UCSD-AML1 (cell line): ENCODE measurements around the gene LEKR1.

Experiments
- DNase-seq: peaks from one replicate; lab custom pipeline; 2025; ENCODE audit not compliant: unreplicated experiment; lab: John Stamatoyannopoulos, UW

The LEKR1 gene

GRCh38 chr3:157077565-157077991 lies 251.4 kb downstream of the LEKR1 start:
- DNase-seq = no peak

DNA sequence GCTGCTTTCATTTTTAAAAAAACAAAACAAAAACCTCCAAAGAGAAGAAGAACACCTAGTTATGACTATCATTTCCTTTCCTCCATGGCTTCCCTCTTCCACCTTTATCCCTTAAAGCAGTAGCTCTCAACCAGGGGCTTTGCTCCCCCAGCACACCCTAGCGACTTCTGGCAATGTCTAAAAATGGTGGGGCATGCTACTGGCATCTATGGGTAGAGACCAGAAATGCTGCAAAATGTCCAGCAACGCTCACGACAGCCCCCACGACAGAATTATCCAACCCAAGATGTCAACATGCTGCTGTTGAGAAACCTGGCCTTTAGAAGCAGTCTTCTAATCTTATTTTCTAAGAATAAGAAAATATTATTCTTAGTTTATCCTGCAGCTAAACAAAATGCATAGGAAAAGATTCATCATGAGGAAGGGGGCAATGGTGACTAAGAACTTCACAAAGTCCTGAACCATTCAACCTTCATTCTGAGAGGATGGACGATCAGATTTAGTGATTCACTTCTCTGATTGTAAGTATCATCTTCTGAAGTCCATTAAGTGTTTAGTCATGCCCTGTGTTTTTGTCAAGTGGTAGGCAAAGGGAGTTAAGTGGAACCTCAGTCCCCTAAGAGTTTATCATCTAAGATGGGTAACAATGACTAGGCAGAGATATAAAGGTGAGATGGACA lies 252.1 kb downstream of the LEKR1 start:
- DNase-seq = no peak

DNA sequence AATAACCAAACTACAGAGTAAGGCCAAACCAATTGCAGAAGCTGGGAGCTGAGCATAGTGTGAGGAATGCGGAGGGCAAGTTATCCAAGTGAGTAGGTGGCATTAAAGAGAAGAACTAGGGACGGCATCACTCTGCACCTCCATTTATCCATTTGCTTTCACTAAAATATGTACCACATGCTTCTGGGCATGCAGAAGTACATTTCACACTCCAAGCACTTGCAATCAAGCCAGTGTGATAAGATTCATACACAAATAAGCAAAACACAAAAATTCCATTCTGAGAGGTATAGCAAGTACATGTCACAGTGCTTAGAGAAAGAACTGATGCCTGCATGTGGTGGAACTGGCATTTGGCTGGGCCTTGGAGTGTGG lies 252.6 kb downstream of the LEKR1 start:
- DNase-seq = no peak

- DNase-seq = no peak
These were observed 253.7 kb downstream of the LEKR1 start for GRCh38 chr3:157079676-157080369.

DNA sequence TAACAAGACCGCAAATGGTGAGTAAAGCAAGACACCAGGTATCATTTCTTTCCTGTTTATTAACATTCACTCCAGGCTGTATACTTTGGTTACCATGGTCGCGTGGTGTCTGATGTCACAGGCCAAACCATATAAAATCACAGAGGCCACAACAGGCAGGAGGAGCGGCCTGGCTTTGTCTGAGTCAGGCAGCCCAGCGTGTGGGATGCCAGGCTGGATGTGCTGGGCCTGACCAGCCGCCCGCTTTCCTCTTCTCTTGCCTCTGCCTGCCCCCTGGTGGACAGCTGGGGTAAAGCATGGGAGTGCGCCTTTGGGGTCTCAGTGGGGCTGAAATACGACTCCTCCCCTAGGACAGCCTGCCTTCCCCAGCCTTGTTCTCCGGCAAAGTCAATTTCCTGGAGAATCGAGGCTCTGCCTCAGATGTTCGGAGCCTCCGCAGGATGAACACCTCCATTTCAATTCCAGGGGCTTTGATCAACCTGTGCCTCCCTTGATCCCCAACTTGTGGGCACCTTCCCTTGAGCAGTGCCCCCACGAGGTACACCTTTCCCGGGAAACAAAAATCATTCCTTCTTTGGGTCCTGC lies 255.6 kb downstream of the LEKR1 start:
- no peak for DNase-seq

GRCh38 chr3:157082305-157082982 lies 256.3 kb downstream of the LEKR1 start:
- no peak for DNase-seq

DNA sequence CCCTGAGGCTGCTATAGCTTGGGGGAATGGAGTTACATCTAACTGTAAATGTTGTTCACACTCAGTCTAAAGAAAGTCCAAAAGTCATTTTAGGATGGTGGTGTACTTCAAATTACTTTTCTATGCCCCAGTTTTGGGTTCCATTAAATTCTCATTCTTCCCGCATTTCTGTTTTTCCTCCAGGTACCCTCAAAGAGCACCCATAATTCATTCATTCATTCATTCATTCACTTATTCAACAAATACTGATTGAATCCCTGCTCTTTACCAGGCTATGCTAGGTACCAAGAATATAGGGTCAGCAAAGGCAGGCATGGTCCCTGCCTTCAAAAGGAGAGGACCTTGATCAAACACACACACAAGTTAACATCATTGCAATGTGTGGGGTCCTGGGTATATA lies 257.7 kb downstream of the LEKR1 start:
- DNase-seq = no peak

- no peak for DNase-seq
These were observed 260.1 kb downstream of the LEKR1 start for GRCh38 chr3:157086060-157086750.

GRCh38 chr3:157086775-157087174 lies 260.6 kb downstream of the LEKR1 start:
- DNase-seq = no peak

DNA sequence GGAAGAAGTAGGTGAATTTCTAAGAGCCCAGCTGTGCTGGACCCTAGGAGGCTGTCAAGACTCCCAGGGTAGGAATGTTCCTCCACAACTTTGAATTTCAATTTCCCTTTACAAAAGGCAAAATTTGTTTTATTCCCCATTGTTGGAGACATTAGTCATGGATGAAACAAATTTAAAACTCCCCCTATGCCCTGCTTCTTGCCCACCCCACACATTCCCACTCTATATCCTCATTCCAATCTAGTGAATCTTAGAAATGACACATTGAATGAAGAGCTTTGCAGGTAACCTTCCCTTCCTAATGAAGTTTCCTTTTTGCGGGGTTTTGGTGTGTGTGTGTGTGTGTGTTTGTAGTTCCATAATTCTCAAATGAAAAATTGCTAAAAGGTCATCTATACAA lies 261.2 kb downstream of the LEKR1 start:
- DNase-seq = no peak

DNA sequence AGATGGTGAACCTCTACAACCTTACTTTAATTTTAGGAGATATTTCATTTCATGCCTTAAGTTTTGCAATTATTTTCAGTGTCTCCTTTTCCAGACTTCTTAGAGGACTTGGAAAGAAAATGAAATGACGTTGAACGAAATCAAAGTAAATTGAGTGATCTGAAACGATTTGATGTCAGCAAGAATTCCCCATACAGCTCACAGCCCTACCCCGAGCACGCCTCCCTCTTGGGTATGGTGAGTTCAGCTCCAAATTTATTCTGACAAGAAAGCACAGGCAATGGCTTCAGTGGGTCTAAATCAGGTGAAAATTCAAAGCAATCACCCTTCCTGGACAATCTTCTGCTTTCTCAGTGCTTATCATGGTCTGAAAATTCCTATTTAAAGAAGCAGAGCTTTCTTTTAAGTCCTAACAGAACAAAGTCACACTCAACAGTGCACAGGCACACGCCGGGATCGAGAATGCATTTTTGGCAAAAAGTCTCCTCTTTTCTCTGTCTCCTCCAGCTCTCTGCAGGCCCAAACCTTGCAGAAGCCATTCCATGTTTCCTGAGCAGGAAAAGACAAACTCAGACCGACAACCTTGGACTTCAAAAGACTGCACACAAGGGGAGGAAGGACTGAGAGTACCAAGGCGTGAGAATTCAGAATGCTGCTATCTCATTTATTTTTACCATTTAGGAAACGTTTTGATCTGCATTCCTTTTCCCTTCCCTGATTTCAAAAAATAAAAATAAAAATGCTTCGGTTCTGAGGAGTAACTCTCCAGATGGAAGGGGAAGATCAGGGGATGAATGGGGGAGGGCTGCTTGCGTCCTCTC lies 261.8 kb downstream of the LEKR1 start:
- no peak for DNase-seq

GRCh38 chr3:157088601-157089454 lies 262.7 kb downstream of the LEKR1 start:
- no peak for DNase-seq

GRCh38 chr3:157089455-157090221 lies 263.5 kb downstream of the LEKR1 start:
- DNase-seq = no peak

GRCh38 chr3:157091083-157091833 lies 265.1 kb downstream of the LEKR1 start:
- no peak for DNase-seq

DNA sequence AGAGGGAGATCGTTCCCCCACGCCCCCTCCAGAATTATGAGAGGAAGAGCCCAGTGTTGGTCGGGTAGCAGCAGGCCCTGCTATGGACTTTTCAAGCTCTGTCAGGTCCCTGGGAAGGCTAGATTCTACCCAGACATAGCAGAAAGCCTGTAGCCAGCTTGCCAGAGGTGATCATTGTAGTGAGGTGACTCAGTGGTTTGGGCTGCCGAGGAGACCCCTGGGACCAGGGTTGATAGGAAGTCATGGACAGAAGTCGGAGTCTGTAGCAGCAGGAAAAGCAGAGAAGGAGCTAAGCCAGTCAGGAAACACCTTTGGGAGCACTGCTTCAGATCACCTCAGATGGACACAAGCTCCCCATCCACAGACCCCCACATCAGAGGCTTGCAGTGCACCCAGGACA lies 266.1 kb downstream of the LEKR1 start:
- no peak for DNase-seq

- no peak for DNase-seq
These were observed 266.9 kb downstream of the LEKR1 start for GRCh38 chr3:157093096-157093495.

DNA sequence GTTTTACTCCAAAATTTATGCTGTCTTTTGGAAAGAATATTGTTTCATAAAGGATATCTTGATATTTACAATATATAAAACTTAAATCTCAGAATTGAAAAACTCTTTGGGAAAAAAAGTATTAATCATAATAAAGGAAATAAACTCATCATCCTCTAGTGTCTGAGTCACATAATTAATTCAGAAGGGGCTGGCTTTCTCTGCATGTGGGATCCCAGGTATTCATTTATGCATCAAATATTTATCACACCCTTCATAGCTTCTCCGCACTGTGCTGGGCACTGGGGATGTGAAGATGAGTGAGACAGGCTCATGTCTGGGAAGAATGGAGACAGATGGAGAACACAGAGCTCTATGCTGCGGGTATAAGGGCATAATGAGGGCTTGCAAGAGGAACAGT lies 268.1 kb downstream of the LEKR1 start:
- no peak for DNase-seq
